Measurements from ENCODE around the gene FOXD1. TPM values are rescaled to one million over a fixed set of nuclear protein-coding genes. Genes with fewer than 3 reads are reported as not detected.

Gene FOXD1
- total and polyA plus RNA-seq, 2 of the 4 experiments (the other 2 are of a cell fraction): 3.2 to 23.1 TPM

GRCh38 chr5:73433982-73434342 is 14.6 kb downstream of the FOXD1 start:
- Histone ChIP-seq H3K27ac (ENCODE audit: insufficient read depth, low read length) (no peak overlapping the region), H3K4me1 (ENCODE audit: control insufficient read depth, insufficient read depth, low read length) (peaks cover 6% of the 10 kb centered on the region), H2BK20ac (ENCODE audit: low read depth, low read length) (peak overlapping the region; percentile 14; the same call in 1 of the 2 replicates), H2BK5ac (ENCODE audit: low read depth, low read length, poor library complexity, severe bottlenecking) (no peak overlapping the region), H3K36me3 (ENCODE audit: control insufficient read depth, insufficient read depth, low read length) (no peaks in the 10 kb centered on the region), H4K5ac (ENCODE audit: low read depth, low read length) (no peak overlapping the region), H2AK5ac (ENCODE audit: low read depth, low read length) (peak overlapping the region; percentile 51; the same call in 1 of the 2 replicates), H3K4ac (ENCODE audit: low read depth, low read length) (peak overlapping the region; percentile 15; the same call in 1 of the 2 replicates), H2AFZ (replicated peaks; ENCODE audit: low read length, poor library complexity) (no peak overlapping the region), H4K8ac (ENCODE audit: low read depth in 2 of 2, low read length in 2 of 2) (peak overlapping the region in 1 of 2 experiments; percentile 18; a peak in 1 of 4 replicates), H3K27me3 (ENCODE audit: control insufficient read depth, insufficient read depth, low read length) (no peaks in the 10 kb centered on the region), H3K9ac (ENCODE audit: low read depth, low read length) (no peak overlapping the region), H2BK15ac (ENCODE audit: low read depth, low read length) (no peak overlapping the region), H3K4me2 (ENCODE audit: low read depth, low read length) (peak overlapping the region; percentile 44), H4K91ac (ENCODE audit: insufficient read depth, low read depth, low read length) (no peak overlapping the region), H3K56ac (ENCODE audit: extremely low read depth, insufficient read depth, low read length) (no peak overlapping the region; the same call in 1 of the 2 replicates), H3K9me3 (ENCODE audit: control insufficient read depth, insufficient read depth, low read length) (no peaks in the 10 kb centered on the region), H3K23ac (ENCODE audit: low read depth, low read length) (no peak overlapping the region), H3K9me1 (ENCODE audit: insufficient read depth, low read length) (no peaks in the 10 kb centered on the region; the same call in 1 of the 2 replicates), H2AK9ac (replicated peaks; ENCODE audit: low read depth, low read length, poor library complexity) (no peak overlapping the region), H4K20me1 (ENCODE audit: insufficient read depth, low read length) (no peaks in the 10 kb centered on the region), H3K79me1 (ENCODE audit: low read depth in 1 of 2, low read length in 2 of 2) (peaks cover 0 to 20% of the 10 kb centered on the region in 2 experiments; a peak in 2 of 4 replicates), H3K18ac (ENCODE audit: low read depth, low read length) (no peak overlapping the region; the same call in 1 of the 2 replicates), H2BK120ac (ENCODE audit: low read depth, low read length) (peak overlapping the region; percentile 47; the same call in 1 of the 2 replicates), H3K14ac (replicated peaks; ENCODE audit: low read depth, low read length) (peak overlapping the region; percentile 75), H3K4me3 (ENCODE audit: insufficient read depth, low read depth, low read length) (no peak overlapping the region)
- intact Hi-C loops (cut with micrococcal nuclease) (no loop called here), in situ Hi-C loops (cut with MboI; ENCODE audit: low sequenced_read_pairs) (no loop called here), dilution Hi-C loops (cut with HindIII; ENCODE audit: low sequenced_read_pairs, unreplicated experiment) (no loop called here)
- DNase-seq (peak; percentile 68), ATAC-seq (ENCODE audit: low read depth) (0 out of 2 replicates have a peak, but pooled peaks have one; percentile 25)
- ChIA-PET POLR2A (ENCODE audit: unreplicated experiment) (no interaction called here), CTCF (interaction anchor here (0.6 to 2.3 kb wide), 4 partner anchors 12 to 67 kb away, joined by 3 to 11 read pairs (median 6); no protein-coding TSS in a partner anchor)
- no CpG with 5 or more reads among the region's 1 CpG for WGBS, 2 experiments (ENCODE audit: extremely low coverage in 2 of 2, insufficient read length in 1 of 2)
- BruUV-seq (replicated peaks): no TSS peak
- TF ChIP-seq USF2 (IDR thresholded peaks at IDR 0.05; ENCODE audit: low read depth, low read length) (no peak), CHD1 (IDR thresholded peaks at IDR 0.05; ENCODE audit: low read depth, low read length) (no peak), CEBPB (IDR thresholded peaks at IDR 0.05; ENCODE audit: low read depth, low read length) (peak; percentile 44; the same call in 1 of the 2 replicates), RAD21 (IDR thresholded peaks at IDR 0.05; ENCODE audit: low read length) (no peak), CTCF (conservative IDR thresholded peaks at IDR 0.05; ENCODE audit: low read depth, low read length) (no peak), NFE2L2 (IDR thresholded peaks at IDR 0.05; ENCODE audit: low read depth, low read length) (no peak)

All from IMR-90 (cell line).